GM10266 (cell line): ENCODE results near the gene SRSF4.

Source experiments
- DNase-seq: peaks from one replicate; pipeline ENCODE4 v3.0.0; 2012; ENCODE audit errors: extremely low spot score
- TF ChIP-seq, protein P1 (sequence below): IDR thresholded peaks from 2 replicates; pipeline ENCODE4 v1.5.1; 2012; ENCODE audit warnings: mild to moderate bottlenecking, low read depth; ENCODE audit not compliant: control insufficient read depth, insufficient read depth; ENCODE audit errors: missing control alignments

The SRSF4 gene

GRCh38 chr1:29181413-29182225 lies at the start of gene SRSF4:
SRSF4 (minus strand) TSS chr1:29181900; CDS start chr1:29181752, 148 bp downstream.
- TF ChIP-seq, protein P1, sequence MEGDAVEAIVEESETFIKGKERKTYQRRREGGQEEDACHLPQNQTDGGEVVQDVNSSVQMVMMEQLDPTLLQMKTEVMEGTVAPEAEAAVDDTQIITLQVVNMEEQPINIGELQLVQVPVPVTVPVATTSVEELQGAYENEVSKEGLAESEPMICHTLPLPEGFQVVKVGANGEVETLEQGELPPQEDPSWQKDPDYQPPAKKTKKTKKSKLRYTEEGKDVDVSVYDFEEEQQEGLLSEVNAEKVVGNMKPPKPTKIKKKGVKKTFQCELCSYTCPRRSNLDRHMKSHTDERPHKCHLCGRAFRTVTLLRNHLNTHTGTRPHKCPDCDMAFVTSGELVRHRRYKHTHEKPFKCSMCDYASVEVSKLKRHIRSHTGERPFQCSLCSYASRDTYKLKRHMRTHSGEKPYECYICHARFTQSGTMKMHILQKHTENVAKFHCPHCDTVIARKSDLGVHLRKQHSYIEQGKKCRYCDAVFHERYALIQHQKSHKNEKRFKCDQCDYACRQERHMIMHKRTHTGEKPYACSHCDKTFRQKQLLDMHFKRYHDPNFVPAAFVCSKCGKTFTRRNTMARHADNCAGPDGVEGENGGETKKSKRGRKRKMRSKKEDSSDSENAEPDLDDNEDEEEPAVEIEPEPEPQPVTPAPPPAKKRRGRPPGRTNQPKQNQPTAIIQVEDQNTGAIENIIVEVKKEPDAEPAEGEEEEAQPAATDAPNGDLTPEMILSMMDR, result peak; percentile 91
- DNase-seq, result peak; percentile 98

- TF ChIP-seq, protein P1, result peak; percentile 40
- peak; percentile 97 for DNase-seq
Observed at GRCh38 chr1:29230553-29231378, 49.1 kb upstream of the SRSF4 start, which contains the start of gene MECR. MECR (minus strand) TSS chr1:29230934; CDS start chr1:29230906, 28 bp downstream.

DNA sequence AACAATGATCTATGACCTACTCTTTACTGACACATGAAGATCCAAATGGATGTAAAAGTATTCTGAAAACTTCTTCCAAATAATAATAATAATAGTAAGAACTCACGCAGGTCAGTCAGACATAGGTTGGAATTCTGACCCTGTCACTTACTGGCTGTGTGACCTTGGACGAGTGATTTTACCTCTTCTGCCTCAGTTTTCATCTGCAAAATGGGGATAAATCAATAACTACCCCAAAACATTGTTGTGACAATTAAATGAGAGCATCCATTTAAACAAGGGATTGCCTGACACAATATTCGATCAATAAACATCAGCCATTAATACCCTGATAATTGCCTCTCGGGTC lies 48.5 kb upstream of the SRSF4 start:
- no peak for DNase-seq
- TF ChIP-seq, protein P1, result no peak

GRCh38 chr1:29227511-29227910 lies 45.8 kb upstream of the SRSF4 start:
- TF ChIP-seq, protein P1, result no peak

GRCh38 chr1:29225361-29225760 lies 43.7 kb upstream of the SRSF4 start:
- DNase-seq, result no peak
- TF ChIP-seq, protein P1, result no peak

More at GRCh38 chr1:29227511-29227910, 45.8 kb upstream of the SRSF4 start:
- DNase-seq, result no peak

DNA sequence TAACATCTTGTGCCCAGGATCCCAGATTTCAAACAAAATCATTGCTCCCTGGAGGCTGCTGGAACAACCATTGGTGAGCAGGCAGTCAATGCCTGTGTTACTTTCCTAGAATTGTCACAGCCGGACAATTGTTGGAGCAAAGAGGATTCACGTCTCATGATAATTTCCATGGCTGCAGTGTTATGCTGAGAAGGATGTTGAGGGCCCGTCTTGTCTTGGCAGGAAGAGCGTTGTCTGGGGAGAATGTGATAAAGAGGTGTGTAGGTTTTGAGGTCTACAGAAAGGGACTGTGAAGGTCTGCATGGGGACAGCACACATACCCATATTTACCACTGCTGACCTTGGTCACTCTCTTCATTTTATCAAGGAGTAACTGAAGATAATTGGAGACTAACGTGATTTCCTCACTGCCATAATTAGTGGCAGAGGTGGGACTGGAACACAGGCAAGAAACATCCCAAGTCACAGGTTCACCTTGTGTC lies 42.7 kb upstream of the SRSF4 start:
- TF ChIP-seq, protein P1, result no peak
- DNase-seq, result no peak

- TF ChIP-seq, protein P1, result no peak
- DNase-seq, result no peak
Observed at GRCh38 chr1:29223521-29223920, 41.8 kb upstream of the SRSF4 start.
